ENCODE data around the gene TGM4. TPM values are rescaled to one million over a fixed set of nuclear protein-coding genes. Genes with fewer than 3 reads are reported as not detected.

TGM4 gene
- total RNA-seq, 4 donors from 2014 or later, result not detected

DNA sequence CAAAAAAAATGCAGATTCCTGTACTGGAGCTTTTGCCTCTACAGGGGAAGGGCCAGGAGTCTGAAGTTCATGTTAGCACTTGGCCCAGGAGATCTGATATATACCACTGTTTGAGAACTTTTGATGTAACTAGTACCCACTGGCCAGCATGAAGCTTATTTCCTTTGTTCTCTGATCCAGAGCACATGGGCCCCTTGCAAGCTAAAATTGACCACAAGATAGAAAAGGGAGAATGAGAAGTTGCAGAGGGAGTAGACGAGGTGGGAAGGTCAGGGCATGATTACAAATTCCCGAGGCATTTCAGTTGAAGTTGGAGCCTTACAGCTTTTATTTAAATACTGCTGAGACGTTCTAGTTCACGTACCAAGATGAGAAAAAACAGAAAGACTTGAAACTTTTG lies 28.2 kb downstream of the TGM4 start:
- Histone ChIP-seq H3K27ac (replicated peaks in 1 of 4) (no peak overlapping the region), H3K4me3 (no peak overlapping the region), H3K4me1 (no peaks in the 10 kb centered on the region), H3K27me3 (peaks cover 0 to 26% (median 2%) of the 10 kb centered on the region in 4 donors), H3K36me3 (no peaks in the 10 kb centered on the region), H3K9me3 (no peaks in the 10 kb centered on the region)
- intact Hi-C loops (cut with DNase I), result no loop called here
- no peak for TF ChIP-seq POLR2AphosphoS5 (IDR thresholded peaks at IDR 0.05)
- no peak for TF ChIP-seq EP300 (IDR thresholded peaks at IDR 0.05)
- no peak for TF ChIP-seq POLR2A (IDR thresholded peaks at IDR 0.05; ENCODE audit: low read depth)
- TF ChIP-seq, protein P1, sequence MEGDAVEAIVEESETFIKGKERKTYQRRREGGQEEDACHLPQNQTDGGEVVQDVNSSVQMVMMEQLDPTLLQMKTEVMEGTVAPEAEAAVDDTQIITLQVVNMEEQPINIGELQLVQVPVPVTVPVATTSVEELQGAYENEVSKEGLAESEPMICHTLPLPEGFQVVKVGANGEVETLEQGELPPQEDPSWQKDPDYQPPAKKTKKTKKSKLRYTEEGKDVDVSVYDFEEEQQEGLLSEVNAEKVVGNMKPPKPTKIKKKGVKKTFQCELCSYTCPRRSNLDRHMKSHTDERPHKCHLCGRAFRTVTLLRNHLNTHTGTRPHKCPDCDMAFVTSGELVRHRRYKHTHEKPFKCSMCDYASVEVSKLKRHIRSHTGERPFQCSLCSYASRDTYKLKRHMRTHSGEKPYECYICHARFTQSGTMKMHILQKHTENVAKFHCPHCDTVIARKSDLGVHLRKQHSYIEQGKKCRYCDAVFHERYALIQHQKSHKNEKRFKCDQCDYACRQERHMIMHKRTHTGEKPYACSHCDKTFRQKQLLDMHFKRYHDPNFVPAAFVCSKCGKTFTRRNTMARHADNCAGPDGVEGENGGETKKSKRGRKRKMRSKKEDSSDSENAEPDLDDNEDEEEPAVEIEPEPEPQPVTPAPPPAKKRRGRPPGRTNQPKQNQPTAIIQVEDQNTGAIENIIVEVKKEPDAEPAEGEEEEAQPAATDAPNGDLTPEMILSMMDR (IDR thresholded peaks at IDR 0.05), result no peak
- DNase-seq (ENCODE audit: extremely low spot score), result no peak
- 42% methylated on average over 4 of the region's 4 CpGs for WGBS

DNA sequence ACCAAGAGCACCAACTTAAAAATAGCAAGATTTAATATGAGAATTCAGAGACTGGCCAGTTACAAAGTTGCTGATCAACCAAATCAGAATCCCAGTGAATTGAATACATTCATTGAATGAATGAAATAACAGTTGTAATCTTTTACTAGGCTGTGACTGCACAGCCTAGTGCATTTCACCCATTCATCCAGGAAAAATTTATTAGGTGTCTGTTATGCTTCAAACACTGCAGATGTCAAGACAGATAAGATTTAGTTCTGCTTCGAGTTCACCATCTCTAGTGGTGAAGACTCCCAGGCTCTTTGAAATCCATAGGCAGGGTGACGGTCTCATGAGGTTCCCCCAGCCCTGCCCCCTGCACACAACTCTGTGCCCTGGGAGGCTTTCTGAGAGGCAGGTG lies 28.9 kb downstream of the TGM4 start:
- H3K27me3 ChIP-seq, result peaks cover 0 to 31% (median 2%) of the 10 kb centered on the region in 4 donors
- WGBS, result 13% methylated on average over 1 of the region's 2 CpGs
- H3K4me3 ChIP-seq, result no peak overlapping the region
- no peak overlapping the region for H3K27ac ChIP-seq (replicated peaks in 1 of 4)
- H3K36me3 ChIP-seq, result no peaks in the 10 kb centered on the region
- intact Hi-C loops (cut with DNase I), result no loop called here
- H3K4me1 ChIP-seq, result no peaks in the 10 kb centered on the region
- TF ChIP-seq POLR2A (IDR thresholded peaks at IDR 0.05; ENCODE audit: low read depth), result no peak
- TF ChIP-seq EP300 (IDR thresholded peaks at IDR 0.05), result no peak
- TF ChIP-seq, protein P1 (IDR thresholded peaks at IDR 0.05), result no peak
- no peak for TF ChIP-seq POLR2AphosphoS5 (IDR thresholded peaks at IDR 0.05)
- no peak for DNase-seq (ENCODE audit: extremely low spot score)
- H3K9me3 ChIP-seq, result no peaks in the 10 kb centered on the region

DNA sequence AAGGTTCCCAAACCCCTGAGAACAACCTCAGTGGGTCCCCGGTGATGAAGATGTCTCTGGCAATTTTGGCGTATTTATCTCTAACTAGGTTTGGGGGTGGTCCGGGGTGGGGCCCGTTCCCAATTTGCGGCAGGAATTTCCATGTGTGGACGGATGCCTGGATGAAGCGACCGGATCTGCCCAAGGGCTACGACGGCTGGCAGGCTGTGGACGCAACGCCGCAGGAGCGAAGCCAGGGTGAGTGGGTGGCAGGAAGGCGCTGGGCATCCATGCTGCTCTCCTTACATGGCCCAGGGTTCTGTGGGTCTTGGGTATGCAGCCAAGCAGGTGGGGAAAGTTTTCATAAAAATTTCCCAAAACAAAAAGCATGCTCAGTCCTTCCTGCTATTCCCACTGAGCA lies 29.3 kb downstream of the TGM4 start:
- TF ChIP-seq EP300 (IDR thresholded peaks at IDR 0.05) (no peak), POLR2A (IDR thresholded peaks at IDR 0.05; ENCODE audit: low read depth) (no peak), POLR2AphosphoS5 (IDR thresholded peaks at IDR 0.05) (no peak)
- TF ChIP-seq, protein P1 (IDR thresholded peaks at IDR 0.05), result no peak
- WGBS, result 86% methylated on average over 14 of the region's 15 CpGs
- intact Hi-C loops (cut with DNase I), result no loop called here

DNA sequence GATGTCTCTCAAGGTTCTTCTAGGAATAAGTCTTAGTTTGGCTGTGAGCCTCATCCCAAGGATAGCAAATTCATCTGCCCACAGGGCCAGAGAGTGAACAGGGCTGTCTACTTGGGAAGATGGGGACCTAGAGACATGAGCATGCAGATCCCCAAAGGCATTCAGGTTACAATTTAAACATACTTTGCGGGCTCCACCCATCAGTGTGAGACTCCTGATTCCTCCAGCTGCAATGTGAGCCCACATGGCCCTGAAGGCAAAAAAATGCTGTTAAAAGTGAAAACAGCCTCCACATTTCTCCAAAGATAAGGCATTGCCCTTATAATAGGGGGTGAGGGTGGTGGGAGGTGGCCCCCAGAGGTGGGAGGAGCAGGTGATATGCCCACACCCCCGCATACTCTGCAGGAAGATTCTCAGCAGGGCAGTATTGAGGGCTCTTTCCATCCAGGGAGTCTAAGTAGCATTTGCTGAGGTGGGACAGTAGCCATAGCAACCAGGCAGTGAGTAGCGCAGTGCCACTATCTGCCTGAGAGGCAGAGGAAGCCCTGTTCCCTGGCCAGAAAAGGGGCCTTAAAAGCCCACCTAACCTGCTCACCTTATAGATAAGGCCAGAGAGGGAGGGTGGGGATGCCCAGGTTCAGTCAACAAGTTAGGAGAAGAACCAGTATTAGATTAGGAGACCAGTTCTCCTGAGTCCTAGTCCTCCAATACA lies 31.2 kb downstream of the TGM4 start:
- TF ChIP-seq POLR2A (IDR thresholded peaks at IDR 0.05; ENCODE audit: low read depth) (no peak), POLR2AphosphoS5 (IDR thresholded peaks at IDR 0.05) (no peak), EP300 (IDR thresholded peaks at IDR 0.05) (no peak)
- TF ChIP-seq, protein P1 (IDR thresholded peaks at IDR 0.05), result no peak
- no peak overlapping the region for H3K27ac ChIP-seq (replicated peaks in 1 of 4)
- WGBS, result 60% methylated on average over 3 of the region's 3 CpGs
- H3K27me3 ChIP-seq, result peaks cover 0 to 28% (median 0%) of the 10 kb centered on the region in 4 donors
- no peak for DNase-seq (ENCODE audit: extremely low spot score)
- H3K4me1 ChIP-seq, result no peaks in the 10 kb centered on the region
- no peaks in the 10 kb centered on the region for H3K9me3 ChIP-seq
- intact Hi-C loops (cut with DNase I), result no loop called here
- no peak overlapping the region for H3K4me3 ChIP-seq
- no peaks in the 10 kb centered on the region for H3K36me3 ChIP-seq

More for the DNA sequence above, 29.3 kb downstream of the TGM4 start:
- no peaks in the 10 kb centered on the region for H3K9me3 ChIP-seq
- DNase-seq (ENCODE audit: extremely low spot score), result no peak
- no peak overlapping the region for H3K4me3 ChIP-seq
- no peaks in the 10 kb centered on the region for H3K4me1 ChIP-seq
- H3K27me3 ChIP-seq, result peaks cover 0 to 26% (median 2%) of the 10 kb centered on the region in 4 donors
- no peaks in the 10 kb centered on the region for H3K36me3 ChIP-seq
- H3K27ac ChIP-seq (replicated peaks in 1 of 4), result no peak overlapping the region

Data from esophagus muscularis mucosa (tissue), 4 donors.